GM12892 (cell line): ENCODE measurements around the gene MOV10. TPM values are rescaled to one million over a fixed set of nuclear protein-coding genes. Genes with fewer than 3 reads are reported as not detected.
A peak's percentile ranks its signal among the peaks of the same experiment; 100 is the strongest.
"Not testable (repeated sequence)": the region's sequence is repeated elsewhere in the genome, so short reads cannot be mapped to it uniquely, and the experiment has no call there.

ENCODE experiments used
- DNase-seq: peaks from one replicate; pipeline ENCODE4 v3.0.0; 2011; ENCODE audit not compliant: insufficient read length
- FAIRE-seq: peaks from 2 replicates; lab custom pipeline; 2011; peaks lifted over from hg19 to GRCh38; lab: Jason Lieb, UNC
- POLR2A ChIP-seq: IDR thresholded peaks from 2 replicates; pipeline ENCODE4 v1.6.1; 2011; ENCODE audit warnings: low read depth, low read length, control low read depth
- POLR2AphosphoS5 ChIP-seq: IDR thresholded peaks from 2 replicates; pipeline ENCODE4 v1.6.1; 2011; ENCODE audit warnings: low read depth, low read length, control low read depth
- TAF1 ChIP-seq: IDR thresholded peaks from 2 replicates; pipeline ENCODE4 v1.6.1; 2011; ENCODE audit warnings: low read depth, mild to moderate bottlenecking, control low read depth, low read length, borderline replicate concordance
- polyA plus RNA-seq: library from polyadenylated mRNA; unstranded; fragments of >200 nt; gene quantifications from one replicate; pipeline ENCODE4 v1.2.1, GENCODE V29; 2012; ENCODE audit warnings: missing spikeins, inconsistent platforms; ENCODE audit not compliant: missing spikeins

MOV10 gene
- 45.1 TPM for polyA plus RNA-seq

- DNase-seq (peak; percentile 45), FAIRE-seq (peak; percentile 76)
- TF ChIP-seq POLR2A (no peak; the same call in none of the 2 replicates), POLR2AphosphoS5 (peak; percentile 52; the same call in 1 of the 2 replicates), TAF1 (peak; percentile 91)
These were observed at the start of gene MOV10 for GRCh38 chr1:112674440-112674985. Gene MOV10 (plus strand): TSS chr1:112674659. CDS start chr1:112674913, 254 bp downstream.

- FAIRE-seq (peak; percentile 9), DNase-seq (no peak)
- no peak for TF ChIP-seq TAF1
- no peak for TF ChIP-seq POLR2AphosphoS5
- TF ChIP-seq POLR2A, result no peak
These were observed 48.8 kb upstream of the MOV10 start for GRCh38 chr1:112625696-112626095.

GRCh38 chr1:112626193-112626592 is 48.3 kb upstream of the MOV10 start:
- FAIRE-seq, result no peak
- no peak for TF ChIP-seq POLR2A
- TF ChIP-seq POLR2AphosphoS5, result no peak
- no peak for TF ChIP-seq TAF1
- DNase-seq, result no peak

GRCh38 chr1:112626887-112627286 is 47.6 kb upstream of the MOV10 start:
- DNase-seq (no peak), FAIRE-seq (no peak)
- no peak for TF ChIP-seq POLR2AphosphoS5
- no peak for TF ChIP-seq POLR2A
- no peak for TF ChIP-seq TAF1

- FAIRE-seq (peak; percentile 17), DNase-seq (no peak)
- no peak for TF ChIP-seq POLR2A
- no peak for TF ChIP-seq POLR2AphosphoS5
- no peak for TF ChIP-seq TAF1
These were observed 45.9 kb upstream of the MOV10 start for GRCh38 chr1:112628516-112628915.

- no peak for FAIRE-seq
- no peak for TF ChIP-seq POLR2A
- no peak for DNase-seq
These were observed 45.2 kb upstream of the MOV10 start for GRCh38 chr1:112629256-112629655.

- TF ChIP-seq POLR2A (no peak), POLR2AphosphoS5 (no peak), TAF1 (no peak)
- FAIRE-seq (no peak), DNase-seq (no peak)
These were observed 40.8 kb upstream of the MOV10 start for GRCh38 chr1:112633628-112634027.

- TF ChIP-seq TAF1, result no peak
- no peak for FAIRE-seq
- no peak for DNase-seq
These were observed 40.1 kb upstream of the MOV10 start for GRCh38 chr1:112634367-112634766.

GRCh38 chr1:112636056-112636455 is 38.4 kb upstream of the MOV10 start:
- no peak for TF ChIP-seq POLR2AphosphoS5
- TF ChIP-seq TAF1, result no peak
- TF ChIP-seq POLR2A, result no peak
- no peak for DNase-seq
- no peak for FAIRE-seq

- FAIRE-seq (no peak), DNase-seq (no peak)
- TF ChIP-seq POLR2AphosphoS5 (no peak), POLR2A (no peak), TAF1 (no peak)
These were observed 37.7 kb upstream of the MOV10 start for GRCh38 chr1:112636597-112637253.

GRCh38 chr1:112637254-112638109 is 37.0 kb upstream of the MOV10 start:
- FAIRE-seq (no peak), DNase-seq (no peak)
- no peak for TF ChIP-seq POLR2AphosphoS5
- TF ChIP-seq TAF1, result no peak
- no peak for TF ChIP-seq POLR2A

- FAIRE-seq (no peak), DNase-seq (no peak)
- no peak for TF ChIP-seq POLR2A
These were observed 36.4 kb upstream of the MOV10 start for GRCh38 chr1:112638110-112638428.

- FAIRE-seq, result not testable (repeated sequence)
These were observed 34.0 kb upstream of the MOV10 start for GRCh38 chr1:112640437-112640836.

More at GRCh38 chr1:112640437-112640836, 34.0 kb upstream of the MOV10 start:
- DNase-seq, result not testable (repeated sequence)
